CD4-positive, alpha-beta T cell treated with Interleukin-1 beta for 1 hour (primary cell): Measurements from ENCODE around the gene DPEP3.
A peak's percentile ranks its signal among the peaks of the same experiment; 100 is the strongest.
"Not testable (repeated sequence)": the region's sequence is repeated elsewhere in the genome, so short reads cannot be mapped to it uniquely, and the experiment has no call there.

Experiments
- DNase-seq, 2 donors: peaks; one replicate each; pipeline ENCODE4 v3.0.0-alpha.2; 2020 to 2022

The DPEP3 gene

GRCh38 chr16:67943619-67944504 lies 36.4 kb downstream of the DPEP3 start, which contains the start of gene LCAT:
TSS of gene LCAT (minus strand) at chr16:67944120. CDS start at chr16:67944101, 19 bp downstream.
- DNase-seq = no peak

- DNase-seq = no peak
Measured at GRCh38 chr16:67943256-67943618, 37.1 kb downstream of the DPEP3 start.

GRCh38 chr16:67942510-67943255 lies 37.6 kb downstream of the DPEP3 start:
- DNase-seq = no peak

- DNase-seq = peak; percentile 29 to 39
Measured at GRCh38 chr16:67942200-67942509, 38.1 kb downstream of the DPEP3 start.

GRCh38 chr16:67941469-67942199 lies 38.7 kb downstream of the DPEP3 start:
- no peak for DNase-seq

- no peak for DNase-seq
Measured at GRCh38 chr16:67940446-67941089, 39.7 kb downstream of the DPEP3 start.

- DNase-seq = peak; percentile 37 to 39
Measured at GRCh38 chr16:67939507-67940445, 40.5 kb downstream of the DPEP3 start.

GRCh38 chr16:67937713-67938112 lies 42.6 kb downstream of the DPEP3 start:
- DNase-seq = not testable (repeated sequence)

GRCh38 chr16:67936880-67937605 lies 43.3 kb downstream of the DPEP3 start:
- DNase-seq = peak; percentile 82 to 85

- DNase-seq = peak in 1 of 2 donors; percentile 31
Measured at GRCh38 chr16:67936124-67936879, 44.0 kb downstream of the DPEP3 start, which contains the start of gene PSMB10. TSS of gene PSMB10 (minus strand) at chr16:67936850. CDS start at chr16:67936749, 101 bp downstream.

GRCh38 chr16:67935402-67936123 lies 44.7 kb downstream of the DPEP3 start:
- DNase-seq = peak; percentile 97

GRCh38 chr16:67935101-67935401 lies 45.2 kb downstream of the DPEP3 start:
- DNase-seq = no peak

GRCh38 chr16:67934306-67935100 lies 45.8 kb downstream of the DPEP3 start:
- no peak for DNase-seq

- no peak for DNase-seq
Measured at GRCh38 chr16:67933805-67934204, 46.5 kb downstream of the DPEP3 start.

GRCh38 chr16:67932462-67932840 lies 47.8 kb downstream of the DPEP3 start:
- no peak for DNase-seq

- no peak for DNase-seq
Measured at GRCh38 chr16:67931712-67932461, 48.4 kb downstream of the DPEP3 start, which contains the start of gene CTRL. TSS of gene CTRL (minus strand) at chr16:67931862. CDS start at chr16:67931852, 10 bp downstream.

GRCh38 chr16:67930678-67931211 lies 49.6 kb downstream of the DPEP3 start:
- DNase-seq = no peak

GRCh38 chr16:67930191-67930590 lies 50.1 kb downstream of the DPEP3 start:
- DNase-seq = no peak
